Upper lobe of left lung (tissue), 6 donors: Measurements from ENCODE around the gene INSM1. TPM values are rescaled to one million over a fixed set of nuclear protein-coding genes. Genes with fewer than 3 reads are reported as not detected.
A peak's percentile ranks its signal among the peaks of the same experiment; 100 is the strongest.

Experiments used
- ATAC-seq, 2 donors: fragments of 200-7000 bp; cut with Tn5 transposase; one replicate each; pipeline ENCODE4 v1.9.1; 2022; ENCODE audit warnings: mild to moderate bottlenecking in 2 of 2, moderate library complexity in 2 of 2; ENCODE audit not compliant: low FRiP score in 2 of 2
- DNase-seq, 2 donors: peaks; one replicate each; pipeline ENCODE4 v3.0.0-alpha.2; 2019 to 2020
- H3K27ac ChIP-seq, 4 donors: fragments of 200-600 bp; sonication (generic); one replicate each; pipeline ENCODE4 v1.5.1; 2016 to 2019
- H3K27me3 ChIP-seq, 4 donors: fragments of 200-600 bp; sonication (generic); one replicate each; pipeline ENCODE4 v1.5.1; 2017 to 2019
- H3K36me3 ChIP-seq, 4 donors: fragments of 200-600 bp; sonication (generic); one replicate each; pipeline ENCODE4 v1.5.1; 2016 to 2019
- H3K4me1 ChIP-seq, 4 donors: fragments of 200-600 bp; sonication (generic); one replicate each; pipeline ENCODE4 v1.5.1; 2018 to 2019
- H3K4me3 ChIP-seq, 4 donors: fragments of 200-600 bp; sonication (generic); one replicate each; pipeline ENCODE4 v1.5.1; 2017 to 2019; ENCODE audit warnings: mild to moderate bottlenecking in 2 of 4, moderate library complexity in 1 of 4
- H3K9me3 ChIP-seq, 4 donors: fragments of 200-600 bp; sonication (generic); one replicate each; pipeline ENCODE4 v1.5.1; 2018 to 2019
- EP300 ChIP-seq, 4 donors: sonication (generic); formaldehyde crosslinking; IDR thresholded peaks; one replicate each; pipeline ENCODE4 v1.5.1; 2017; ENCODE audit warnings: antibody characterized with exemption in 4 of 4, control low read depth in 2 of 4
- POLR2A ChIP-seq, 4 donors: fragments of 450-650 bp; IDR thresholded peaks; one replicate each; pipeline ENCODE4 v1.5.1; 2016 to 2017; ENCODE audit warnings: antibody characterized with exemption in 4 of 4, mild to moderate bottlenecking in 2 of 4
- POLR2AphosphoS5 ChIP-seq, 2 donors: sonication (generic); formaldehyde crosslinking; IDR thresholded peaks; one replicate each; pipeline ENCODE4 v1.5.1; 2017; ENCODE audit warnings: antibody characterized with exemption in 2 of 2
- WGBS, 2 donors: methylation state at CpG; one replicate each; pipeline ENCODE4 v1.1.5; 2017 to 2018; 5-methylcytosine and 5-hydroxymethylcytosine counted together
- total RNA-seq, 6 donors: library from RNA; depleted of rRNA in 4 of 6; stranded (reverse); fragments of >200 nt in 4 of 6; gene quantifications; one replicate each; pipeline versions ENCODE4 v1.1.0 to v1.2.1, GENCODE V29; 2016 to 2021
- TF ChIP-seq, protein P1 (sequence below), 6 experiments: fragments of 450-650 bp in 4 of 6; fragments of 200-600 bp in 2 of 6; sonication (generic) in 2 of 6; IDR thresholded peaks; one replicate each; pipeline ENCODE4 v1.5.1; 2016 to 2019; ENCODE audit warnings: antibody characterized with exemption in 6 of 6
- donor health status: DM: no; HTN: no; CAD: no; lungs with moderate emphysema.
- donor health status: DM: no; HTN: yes; CAD: no; lungs with severe emphysema.

The INSM1 gene
- total RNA-seq, 6 donors from 2014 or later: not detected

DNA sequence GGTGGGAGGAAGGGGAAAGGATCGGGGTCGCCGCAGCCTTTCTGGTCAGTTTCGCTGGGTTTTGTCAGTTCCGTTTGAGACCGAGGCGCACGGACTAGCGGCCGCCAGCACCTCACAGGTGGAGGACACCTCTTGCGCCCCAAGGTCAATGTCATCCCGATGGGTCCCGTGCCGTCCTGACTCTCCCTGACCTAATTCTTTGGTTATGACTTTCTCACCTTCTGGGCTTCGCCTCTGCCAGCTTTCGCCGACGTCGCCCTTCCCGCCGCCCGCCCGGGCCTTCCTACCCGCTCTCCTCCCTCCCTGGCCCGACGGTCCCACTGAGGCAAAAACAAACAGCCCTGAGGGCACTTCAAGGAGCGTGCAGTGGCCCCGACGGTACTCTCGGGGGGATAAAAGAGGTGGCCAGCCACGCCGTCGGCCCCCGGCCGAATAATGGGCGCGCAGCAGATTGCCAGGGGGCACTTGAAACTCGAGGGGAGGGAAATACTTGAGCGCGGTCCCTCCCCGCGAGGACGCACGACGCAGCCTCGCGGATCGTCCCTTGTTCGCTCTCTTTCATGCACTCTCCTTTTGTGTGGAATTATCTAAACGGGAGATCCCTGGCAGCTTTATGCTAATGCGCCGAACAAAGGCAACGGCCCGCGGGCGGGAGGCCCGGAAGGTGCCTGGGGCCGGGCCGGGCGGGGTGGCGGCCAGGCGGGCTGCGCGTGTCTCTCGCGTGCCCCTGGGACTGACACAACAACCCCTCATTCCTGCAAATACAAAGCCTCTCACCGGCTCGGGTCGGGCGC lies 3.9 kb upstream of the INSM1 start:
- peaks cover 31 to 57% (median 39%) of the 10 kb centered on the region in 4 donors for H3K4me1 ChIP-seq
- no peak overlapping the region for H3K4me3 ChIP-seq
- H3K9me3 ChIP-seq: no peaks in the 10 kb centered on the region
- WGBS, 2 donors: 4 to 5% methylated on average over 26 to 70 of the region's 70 CpGs
- no peak for ATAC-seq
- H3K27me3 ChIP-seq: peaks cover 0 to 63% (median 38%) of the 10 kb centered on the region in 4 donors
- DNase-seq: peak in 1 of 2 donors; percentile 84
- no peaks in the 10 kb centered on the region for H3K36me3 ChIP-seq
- no peak overlapping the region for H3K27ac ChIP-seq
- TF ChIP-seq POLR2A (IDR thresholded peaks at IDR 0.05): no peak
- no peak for TF ChIP-seq POLR2AphosphoS5 (IDR thresholded peaks at IDR 0.05)
- no peak for TF ChIP-seq EP300 (IDR thresholded peaks at IDR 0.05)
- TF ChIP-seq, protein P1, sequence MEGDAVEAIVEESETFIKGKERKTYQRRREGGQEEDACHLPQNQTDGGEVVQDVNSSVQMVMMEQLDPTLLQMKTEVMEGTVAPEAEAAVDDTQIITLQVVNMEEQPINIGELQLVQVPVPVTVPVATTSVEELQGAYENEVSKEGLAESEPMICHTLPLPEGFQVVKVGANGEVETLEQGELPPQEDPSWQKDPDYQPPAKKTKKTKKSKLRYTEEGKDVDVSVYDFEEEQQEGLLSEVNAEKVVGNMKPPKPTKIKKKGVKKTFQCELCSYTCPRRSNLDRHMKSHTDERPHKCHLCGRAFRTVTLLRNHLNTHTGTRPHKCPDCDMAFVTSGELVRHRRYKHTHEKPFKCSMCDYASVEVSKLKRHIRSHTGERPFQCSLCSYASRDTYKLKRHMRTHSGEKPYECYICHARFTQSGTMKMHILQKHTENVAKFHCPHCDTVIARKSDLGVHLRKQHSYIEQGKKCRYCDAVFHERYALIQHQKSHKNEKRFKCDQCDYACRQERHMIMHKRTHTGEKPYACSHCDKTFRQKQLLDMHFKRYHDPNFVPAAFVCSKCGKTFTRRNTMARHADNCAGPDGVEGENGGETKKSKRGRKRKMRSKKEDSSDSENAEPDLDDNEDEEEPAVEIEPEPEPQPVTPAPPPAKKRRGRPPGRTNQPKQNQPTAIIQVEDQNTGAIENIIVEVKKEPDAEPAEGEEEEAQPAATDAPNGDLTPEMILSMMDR (IDR thresholded peaks at IDR 0.05): no peak

DNA sequence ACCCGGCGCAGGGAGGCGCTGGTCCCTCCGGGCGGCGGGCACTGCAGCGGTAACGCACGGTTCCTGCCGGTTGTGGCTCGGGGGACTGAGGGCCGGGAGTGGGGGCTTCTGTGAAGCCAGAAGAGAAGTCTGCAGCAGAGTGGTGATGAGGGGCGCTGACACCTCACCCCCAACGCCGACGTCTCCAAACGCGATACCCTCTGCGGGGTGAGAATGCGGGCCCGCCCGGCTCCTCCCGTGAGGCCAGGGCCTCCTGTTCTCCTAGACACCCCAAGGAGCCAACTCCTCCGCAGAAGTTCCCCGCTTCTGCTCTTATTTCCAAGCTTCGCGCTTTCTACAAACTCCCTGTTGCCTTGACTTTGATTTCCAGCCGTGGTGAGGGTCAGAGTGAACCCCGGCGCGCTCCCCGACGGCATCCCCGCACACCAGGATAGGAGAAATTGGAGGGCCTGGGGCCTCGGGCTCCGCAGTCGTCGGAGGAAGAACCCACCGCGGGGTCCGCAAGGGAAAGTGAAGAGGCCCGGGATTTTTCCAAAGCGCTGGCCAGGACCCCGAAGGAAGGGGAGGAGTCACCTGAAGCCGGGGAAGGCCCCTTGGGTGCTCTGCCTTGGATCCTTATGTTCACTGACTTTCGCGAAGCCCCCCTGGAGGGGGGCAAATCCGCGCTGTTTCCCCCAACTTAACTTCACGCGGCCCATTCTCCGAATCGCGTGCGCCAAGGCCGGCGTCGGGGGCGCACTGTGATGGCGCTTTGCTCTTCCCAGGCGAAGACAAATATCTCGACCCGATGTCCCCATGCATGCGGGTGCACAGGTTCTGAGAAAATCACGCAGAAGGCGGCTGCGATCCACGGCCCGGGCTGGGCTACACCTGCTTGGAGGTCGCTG lies 3.1 kb upstream of the INSM1 start:
- Histone ChIP-seq H3K27me3 (peaks cover 0 to 71% (median 45%) of the 10 kb centered on the region in 4 donors), H3K4me3 (no peak overlapping the region), H3K4me1 (peaks cover 38 to 65% (median 47%) of the 10 kb centered on the region in 4 donors), H3K36me3 (no peaks in the 10 kb centered on the region), H3K27ac (no peak overlapping the region), H3K9me3 (no peaks in the 10 kb centered on the region)
- DNase-seq: peak in 1 of 2 donors; percentile 66
- no peak for TF ChIP-seq POLR2AphosphoS5 (IDR thresholded peaks at IDR 0.05)
- TF ChIP-seq, protein P1 (IDR thresholded peaks at IDR 0.05): no peak
- no peak for TF ChIP-seq EP300 (IDR thresholded peaks at IDR 0.05)
- no peak for TF ChIP-seq POLR2A (IDR thresholded peaks at IDR 0.05)
- ATAC-seq: no peak
- 5 to 6% methylated on average over 11 to 55 of the region's 70 CpGs for WGBS, 2 donors

DNA sequence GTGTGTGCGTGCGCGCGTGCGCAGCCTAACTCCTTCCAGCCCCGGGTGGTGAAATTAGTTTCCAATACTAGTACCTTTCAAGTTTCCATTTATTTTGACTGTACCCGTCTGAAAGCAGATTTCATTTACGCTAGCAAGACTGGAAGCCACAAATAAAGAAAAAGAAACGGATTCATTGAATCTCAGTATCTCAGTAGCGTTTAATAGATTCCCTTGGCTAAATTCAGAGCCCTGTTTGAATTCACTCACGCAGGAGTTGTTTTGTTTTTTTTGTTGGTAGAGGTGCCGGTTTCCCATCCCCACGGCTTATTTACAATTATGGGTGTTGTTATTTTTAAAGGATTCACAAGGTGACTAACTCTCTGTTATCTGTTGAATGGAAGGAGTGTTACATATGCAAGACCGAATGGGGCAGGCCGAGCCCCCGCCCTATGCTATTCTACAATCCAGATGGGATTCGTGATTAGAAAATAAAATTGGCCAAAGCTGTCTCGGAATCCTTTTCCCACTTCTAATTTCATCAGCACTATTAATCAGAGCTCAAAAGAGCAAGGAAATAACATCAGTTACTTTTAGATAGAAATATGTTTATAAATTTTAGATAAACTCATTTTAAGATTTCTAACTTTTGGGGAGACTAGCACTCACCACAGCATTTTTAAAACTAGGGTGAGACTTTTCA lies 2.3 kb upstream of the INSM1 start:
- Histone ChIP-seq H3K4me1 (peaks cover 35 to 60% (median 41%) of the 10 kb centered on the region in 4 donors), H3K9me3 (no peaks in the 10 kb centered on the region), H3K4me3 (no peak overlapping the region), H3K36me3 (no peaks in the 10 kb centered on the region), H3K27ac (no peak overlapping the region), H3K27me3 (peaks cover 0 to 77% (median 47%) of the 10 kb centered on the region in 4 donors)
- DNase-seq (no peak), ATAC-seq (no peak)
- 12% methylated on average over 18 of the region's 18 CpGs for WGBS, 2 donors
- TF ChIP-seq POLR2A (IDR thresholded peaks at IDR 0.05): no peak
- TF ChIP-seq, protein P1 (IDR thresholded peaks at IDR 0.05): no peak
- no peak for TF ChIP-seq POLR2AphosphoS5 (IDR thresholded peaks at IDR 0.05)
- TF ChIP-seq EP300 (IDR thresholded peaks at IDR 0.05): no peak

DNA sequence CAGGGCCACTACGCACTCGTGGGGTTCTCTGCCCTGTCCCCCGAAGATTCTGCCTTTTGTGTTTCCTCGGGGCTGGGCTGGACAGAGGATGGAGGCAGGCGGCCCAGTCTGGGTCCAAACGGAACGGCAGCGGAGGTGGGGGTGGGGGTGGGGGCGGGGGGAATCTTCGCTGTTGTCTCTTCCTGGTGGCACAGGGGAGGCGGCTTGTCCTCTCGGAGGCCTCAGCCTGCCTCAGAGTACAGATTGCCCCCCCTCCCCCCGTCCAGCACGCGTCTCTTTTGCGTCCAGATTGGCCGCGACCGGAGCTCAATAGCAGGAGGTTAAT lies 1.4 kb upstream of the INSM1 start:
- no peak for TF ChIP-seq EP300 (IDR thresholded peaks at IDR 0.05)
- TF ChIP-seq, protein P1 (IDR thresholded peaks at IDR 0.05): no peak
- TF ChIP-seq POLR2A (IDR thresholded peaks at IDR 0.05): no peak
- no peak for TF ChIP-seq POLR2AphosphoS5 (IDR thresholded peaks at IDR 0.05)

More for the DNA sequence above, 1.4 kb upstream of the INSM1 start:
- Histone ChIP-seq H3K36me3 (no peaks in the 10 kb centered on the region), H3K4me1 (peaks cover 35 to 59% (median 41%) of the 10 kb centered on the region in 4 donors), H3K27ac (no peak overlapping the region), H3K4me3 (no peak overlapping the region), H3K9me3 (no peaks in the 10 kb centered on the region), H3K27me3 (peaks cover 0 to 81% (median 52%) of the 10 kb centered on the region in 4 donors)
- ATAC-seq (no peak), DNase-seq (no peak)
- WGBS, 2 donors: 5 to 7% methylated on average over 4 to 9 of the region's 19 CpGs
